ENCODE data around the gene NUDT8. TPM values are rescaled to one million over a fixed set of nuclear protein-coding genes. Genes with fewer than 3 reads are reported as not detected.
"Not testable (repeated sequence)": the region's sequence is repeated elsewhere in the genome, so short reads cannot be mapped to it uniquely, and the experiment has no call there.

The NUDT8 gene
- total and polyA plus RNA-seq, 2 of the 8 experiments (the other 6 are each of a cell fraction or from before 2014, with no cell fraction given), result 7.2 to 8.3 TPM

DNA sequence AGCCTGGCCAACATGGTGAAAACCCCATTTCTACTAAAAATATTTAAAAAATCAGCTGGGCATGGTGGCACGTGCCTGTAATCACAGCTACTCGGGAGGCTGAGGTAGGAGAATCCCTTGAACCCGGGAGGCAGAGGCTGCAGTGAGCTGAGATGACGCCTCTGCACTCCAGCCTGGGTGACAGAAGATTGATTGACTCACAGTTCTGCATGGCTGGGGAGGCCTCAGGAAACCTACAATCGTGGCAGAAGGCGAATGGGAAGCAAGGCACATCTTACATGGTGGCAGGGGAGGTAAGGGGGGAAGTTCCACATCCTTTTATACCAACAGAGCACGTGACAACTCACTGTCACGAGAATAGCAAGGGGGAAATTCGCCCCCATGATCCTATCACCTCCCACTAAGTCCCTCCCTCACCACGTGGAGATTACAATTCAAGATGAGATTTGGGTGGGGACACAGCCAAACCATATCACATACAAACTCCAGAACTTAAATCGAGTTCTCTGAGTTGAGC, 40.8 kb downstream of the NUDT8 start:
- not testable (repeated sequence) for H3K23ac ChIP-seq (ENCODE audit: insufficient read length); H2BK5ac ChIP-seq (ENCODE audit: low read depth, low read length); FAIRE-seq; H3K9me3 ChIP-seq (ENCODE audit: insufficient read depth in 2 of 2, low read depth in 1 of 2, low read length in 1 of 2); DNase-seq (ENCODE audit: low read depth in 1 of 2, low spot score in 2 of 2); H3K23me2 ChIP-seq (ENCODE audit: low read depth, low read length); H3K14ac ChIP-seq (ENCODE audit: insufficient read length); H4K91ac ChIP-seq (replicated peaks; ENCODE audit: insufficient read length, low read length); H3K18ac ChIP-seq (ENCODE audit: extremely low read depth, low read length); H3K4me2 ChIP-seq (ENCODE audit: insufficient read depth in 1 of 2, low read depth in 2 of 2, low read length in 2 of 2); H2BK120ac ChIP-seq (replicated peaks; ENCODE audit: low read depth, low read length); H4K20me1 ChIP-seq (replicated peaks in 1 of 2; ENCODE audit: control insufficient read depth in 1 of 2, insufficient read depth in 2 of 2, low read length in 2 of 2); H3K9ac ChIP-seq (replicated peaks in 1 of 4; ENCODE audit: extremely low read depth in 1 of 4, low read depth in 3 of 4, low read length in 3 of 4); H3K56ac ChIP-seq (replicated peaks; ENCODE audit: insufficient read length, low read depth, low read length); H2AK5ac ChIP-seq (ENCODE audit: low read depth, low read length); H3K4ac ChIP-seq (replicated peaks; ENCODE audit: insufficient read length, low read depth, low read length); H4K8ac ChIP-seq (ENCODE audit: extremely low read depth, insufficient read depth, low read length); H3K27me3 ChIP-seq (replicated peaks in 1 of 4; ENCODE audit: control insufficient read depth in 3 of 4, extremely low read depth in 1 of 4, insufficient read depth in 3 of 4, low read length in 3 of 4); H3K79me1 ChIP-seq (ENCODE audit: low read depth, low read length); H4K5ac ChIP-seq (ENCODE audit: insufficient read length, low read depth, low read length); H2BK20ac ChIP-seq (ENCODE audit: low read length); H2BK12ac ChIP-seq (ENCODE audit: low read depth, low read length); H3K27ac ChIP-seq (ENCODE audit: low read depth, low read length); H2AFZ ChIP-seq (ENCODE audit: low read length); H3K4me3 ChIP-seq (ENCODE audit: extremely low read depth in 1 of 4, insufficient read depth in 2 of 4, low read depth in 3 of 4, low read length in 4 of 4); H2BK15ac ChIP-seq (ENCODE audit: low read length)
- Histone ChIP-seq H3K79me2 (ENCODE audit: control insufficient read depth in 1 of 2, insufficient read depth in 2 of 2, low read length in 2 of 2) (peaks cover 0 to 22% of the 10 kb centered on the region in 2 experiments; a peak in 2 of 4 replicates), H3K36me3 (ENCODE audit: control insufficient read depth in 2 of 4, insufficient read depth in 4 of 4, low read length in 3 of 4) (peaks cover 6 to 34% (median 21%) of the 10 kb centered on the region in 4 experiments; a peak in 6 of 8 replicates), H3K4me1 (replicated peaks in 1 of 4; ENCODE audit: control insufficient read depth in 3 of 4, insufficient read depth in 4 of 4, low read length in 3 of 4) (peaks cover 0 to 23% (median 14%) of the 10 kb centered on the region in 4 experiments; a peak in 6 of 7 replicates)
- WGBS, 2 experiments (ENCODE audit: extremely low coverage in 1 of 2, insufficient coverage in 1 of 2, insufficient read length in 1 of 2, insufficient replicate concordance in 2 of 2, low coverage in 1 of 2, low lambda C conversion rate in 2 of 2, missing lambda C conversion rate in 1 of 2), result 84% methylated on average over 11 of the region's 11 CpGs; no CpG with 5 or more reads in 1 of the 2 experiments
- ChIA-PET CTCF (ENCODE audit: partially characterized antibody) (interaction anchor here (0.9 kb wide), 1 partner anchor 25 kb away, joined by 3 read pairs; no protein-coding TSS in a partner anchor), POLR2A (ENCODE audit: partially characterized antibody) (interaction anchor here (1.0 to 6.7 kb wide), 4 partner anchors 12 to 25 kb away, joined by 3 to 64 read pairs (median 8); partner anchors contain the start of gene NDUFV1)
- TF ChIP-seq POLR2AphosphoS5 (IDR thresholded peaks at IDR 0.05; ENCODE audit: low read depth, low read length), result peak; percentile 61
- peak in 1 of 2 experiments; percentile 46; a peak in 1 of 3 replicates for TF ChIP-seq POLR2A (IDR thresholded peaks at IDR 0.05; ENCODE audit: control extremely low read depth in 1 of 2, low read depth in 2 of 2, low read length in 2 of 2)
